Natural killer cell (primary cell): Measurements from ENCODE around the gene DAZAP1. TPM values are rescaled to one million over a fixed set of nuclear protein-coding genes. Genes with fewer than 3 reads are reported as not detected.
A peak's percentile ranks its signal among the peaks of the same experiment; 100 is the strongest.

Source experiments
- ATAC-seq, 3 donors: fragments of 150-1000 bp in 2 of 3; fragments of 200-7000 bp in 1 of 3; cut with Tn5 transposase; 1 replicate in 1 of 3; 2 replicates in 2 of 3; pipeline ENCODE4 v1.10.0; 2021; ENCODE audit warnings: mild to moderate bottlenecking in 2 of 3, moderate library complexity in 2 of 3
- DNase-seq, 2 donors: peaks; one replicate each; pipeline versions ENCODE4 v3.0.0 to v3.0.0-alpha.2; 2013 to 2021; ENCODE audit warnings: mixed read lengths in 1 of 2
- H3K27ac ChIP-seq: one replicate; pipeline ENCODE4 v1.5.1; 2013; ENCODE audit warnings: mild to moderate bottlenecking, low read length
- H3K27me3 ChIP-seq: one replicate; pipeline ENCODE4 v1.6.1; 2013; ENCODE audit warnings: low read length; ENCODE audit not compliant: control insufficient read depth, insufficient read depth
- H3K36me3 ChIP-seq: one replicate; pipeline ENCODE4 v1.6.1; 2013; ENCODE audit warnings: low read length; ENCODE audit not compliant: control insufficient read depth, insufficient read depth
- H3K4me1 ChIP-seq: one replicate; pipeline ENCODE4 v1.6.1; 2013; ENCODE audit warnings: low read length; ENCODE audit not compliant: control insufficient read depth, insufficient read depth
- H3K4me3 ChIP-seq: one replicate; pipeline ENCODE4 v1.5.1; 2013; ENCODE audit warnings: low read length
- H3K9me3 ChIP-seq: one replicate; pipeline ENCODE4 v1.6.1; 2013; ENCODE audit warnings: low read length; ENCODE audit not compliant: control insufficient read depth, insufficient read depth
- H3K27ac Mint-ChIP-seq, 2 donors: one replicate each; pipeline ENCODE4 v1.8.0; 2022; ENCODE audit warnings: mild to moderate bottlenecking in 2 of 2, mixed read lengths in 2 of 2, moderate library complexity in 1 of 2
- H3K27me3 Mint-ChIP-seq, 2 donors: one replicate each; pipeline ENCODE4 v1.8.0; 2022; ENCODE audit warnings: low read depth in 2 of 2, mixed read lengths in 2 of 2
- H3K36me3 Mint-ChIP-seq: one replicate; pipeline ENCODE4 v1.8.0; 2022; ENCODE audit warnings: mixed read lengths
- H3K4me1 Mint-ChIP-seq, 2 donors: one replicate each; pipeline ENCODE4 v1.8.0; 2022; ENCODE audit warnings: mixed read lengths in 2 of 2
- H3K4me3 Mint-ChIP-seq: one replicate; pipeline ENCODE4 v1.8.0; 2022; ENCODE audit warnings: mild to moderate bottlenecking, moderate library complexity, mixed read lengths
- H3K9me3 Mint-ChIP-seq, 2 donors: one replicate each; pipeline ENCODE4 v1.8.0; 2022; ENCODE audit warnings: mixed read lengths in 2 of 2
- CTCF ChIP-seq: fragments of 200-600 bp; IDR thresholded peaks from one replicate; pipeline ENCODE4 v1.8.0; 2022; ENCODE audit warnings: antibody characterized with exemption
- WGBS: methylation state at CpG from one replicate; pipeline ENCODE4 v1.1.7; 2013; ENCODE audit warnings: missing lambda C conversion rate; ENCODE audit not compliant: insufficient coverage; 5-methylcytosine and 5-hydroxymethylcytosine counted together
- intact Hi-C: fragments of 100-400 bp; cut with micrococcal nuclease; formaldehyde crosslinking; loops from one replicate; pipeline ENCODE4 v1.14.2; 2022
- total RNA-seq, 4 donors: library from RNA; stranded (reverse); fragments of 120-200 nt in 1 of 4; gene quantifications; one replicate each; pipeline versions ENCODE4 v1.2.3 to v1.2.4, GENCODE V29; 2013 to 2022

DAZAP1 gene
- total RNA-seq, 3 donors from 2014 or later (not counting 1 experiment from before 2014, with no cell fraction given), result 166 to 207 (median 170) TPM

GRCh38 chr19:1446713-1447481 lies 39.5 kb downstream of the DAZAP1 start:
- no peak for ATAC-seq

GRCh38 chr19:1447504-1447903 lies 40.1 kb downstream of the DAZAP1 start:
- Mint-ChIP-seq H3K9me3 (no peaks in the 10 kb centered on the region), H3K27me3 (peaks cover 28 to 30% of the 10 kb centered on the region in 2 donors), H3K4me1 (peaks cover 10 to 31% of the 10 kb centered on the region in 2 donors), H3K36me3 (no peaks in the 10 kb centered on the region), H3K27ac (peak overlapping the region in 1 of 2 donors; percentile 23), H3K4me3 (peak overlapping the region; percentile 53)
- H3K4me1 ChIP-seq, result peaks cover 29% of the 10 kb centered on the region
- peaks cover 43% of the 10 kb centered on the region for H3K27me3 ChIP-seq
- 24% methylated on average over 4 of the region's 4 CpGs for WGBS
- TF ChIP-seq CTCF, result no peak
- H3K27ac ChIP-seq, result no peak overlapping the region
- intact Hi-C loops, result no loop called here
- no peaks in the 10 kb centered on the region for H3K9me3 ChIP-seq
- ATAC-seq (no peak), DNase-seq (no peak)
- H3K4me3 ChIP-seq, result no peak overlapping the region
- H3K36me3 ChIP-seq, result peaks cover 1% of the 10 kb centered on the region

More at GRCh38 chr19:1446713-1447481, 39.5 kb downstream of the DAZAP1 start:
- no peaks in the 10 kb centered on the region for H3K9me3 ChIP-seq
- Mint-ChIP-seq H3K4me3 (peak overlapping the region; percentile 59), H3K9me3 (no peaks in the 10 kb centered on the region), H3K27me3 (peaks cover 28 to 30% of the 10 kb centered on the region in 2 donors), H3K27ac (peak overlapping the region in 1 of 2 donors; percentile 23), H3K36me3 (no peaks in the 10 kb centered on the region), H3K4me1 (peaks cover 10 to 31% of the 10 kb centered on the region in 2 donors)
- DNase-seq, result peak; percentile 41 to 61
- peaks cover 7% of the 10 kb centered on the region for H3K36me3 ChIP-seq
- WGBS, result 4% methylated on average over 63 of the region's 63 CpGs
- peaks cover 40% of the 10 kb centered on the region for H3K27me3 ChIP-seq
- H3K4me1 ChIP-seq, result peaks cover 29% of the 10 kb centered on the region
- TF ChIP-seq CTCF, result no peak
- intact Hi-C loops, result no loop called here
- no peak overlapping the region for H3K4me3 ChIP-seq
- H3K27ac ChIP-seq, result no peak overlapping the region

GRCh38 chr19:1447944-1448343 lies 40.6 kb downstream of the DAZAP1 start:
- peaks cover 46% of the 10 kb centered on the region for H3K27me3 ChIP-seq
- Mint-ChIP-seq H3K9me3 (no peaks in the 10 kb centered on the region), H3K27ac (peak overlapping the region in 1 of 2 donors; percentile 23), H3K36me3 (no peaks in the 10 kb centered on the region), H3K27me3 (peaks cover 28 to 30% of the 10 kb centered on the region in 2 donors), H3K4me1 (peaks cover 10 to 31% of the 10 kb centered on the region in 2 donors), H3K4me3 (no peak overlapping the region)
- intact Hi-C loops, result no loop called here
- 83% methylated on average over 9 of the region's 9 CpGs for WGBS
- H3K4me1 ChIP-seq, result peaks cover 29% of the 10 kb centered on the region
- TF ChIP-seq CTCF, result no peak
- no peak overlapping the region for H3K4me3 ChIP-seq
- H3K36me3 ChIP-seq, result no peaks in the 10 kb centered on the region
- ATAC-seq (no peak), DNase-seq (no peak)
- no peak overlapping the region for H3K27ac ChIP-seq
- H3K9me3 ChIP-seq, result no peaks in the 10 kb centered on the region
